ENCODE measurements around the gene SCYL2.
"Not testable (repeated sequence)": the region's sequence is repeated elsewhere in the genome, so short reads cannot be mapped to it uniquely, and the experiment has no call there.

Gene SCYL2

DNA sequence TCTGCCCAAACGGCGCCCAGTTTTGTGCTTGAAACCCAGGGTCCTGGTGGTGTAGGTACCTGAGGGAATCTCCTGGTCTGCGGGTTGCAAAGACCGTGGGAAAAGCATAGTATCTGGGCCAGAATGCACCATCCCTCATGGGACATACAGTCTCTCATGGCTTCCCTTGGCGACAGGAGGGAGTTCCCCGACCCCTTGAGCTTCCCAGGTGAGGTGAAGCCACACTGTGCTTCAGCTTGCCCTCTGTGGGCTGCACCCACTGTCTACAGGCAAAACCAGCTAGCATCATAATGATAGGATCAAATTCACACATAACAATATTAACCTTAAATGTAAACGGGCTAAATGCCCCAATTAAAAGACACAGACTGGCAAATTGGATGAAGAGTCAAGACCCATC is 37.4 kb downstream of the SCYL2 start:
- POLR2A ChIA-PET; H3K27ac ChIP-seq (ENCODE audit: insufficient read depth in 1 of 2, low read depth in 1 of 2, low read length in 2 of 2, poor library complexity in 1 of 2, severe bottlenecking in 2 of 2); DNase-seq; H3K27me3 ChIP-seq (replicated peaks in 2 of 5; ENCODE audit: control insufficient read depth in 4 of 5, insufficient read depth in 5 of 5, low read length in 4 of 5); H3K4me3 ChIP-seq (ENCODE audit: control insufficient read depth in 1 of 7, extremely low read depth in 1 of 7, insufficient read depth in 4 of 7, low read depth in 2 of 7, low read length in 6 of 7); H3K4me1 ChIP-seq (ENCODE audit: control extremely low read depth in 1 of 4, control insufficient read depth in 4 of 4, insufficient read depth in 4 of 4, low read length in 3 of 4): not testable (repeated sequence)
- Histone ChIP-seq H3K36me3 (ENCODE audit: control insufficient read depth in 4 of 4, insufficient read depth in 4 of 4, low read length in 3 of 4) (peaks cover 11 to 51% (median 21%) of the 10 kb centered on the region in 4 experiments), H3K9me3 (ENCODE audit: control extremely low read depth in 1 of 5, control insufficient read depth in 4 of 5, insufficient read depth in 2 of 5, low read depth in 1 of 5, low read length in 4 of 5) (peaks cover 1 to 31% (median 15%) of the 10 kb centered on the region in 5 experiments)
- CTCF ChIA-PET: interaction anchor here (0.9 kb wide), 1 partner anchor 514 kb away, joined by 3 read pairs; no protein-coding TSS in a partner anchor
- WGBS (ENCODE audit: insufficient coverage): 100% methylated on average over 3 of the region's 7 CpGs

GRCh38 chr12:100308138-100308537 is 41.2 kb downstream of the SCYL2 start:
- H3K27me3 ChIP-seq (replicated peaks in 2 of 5; ENCODE audit: control insufficient read depth in 4 of 5, insufficient read depth in 5 of 5, low read length in 4 of 5); CTCF ChIA-PET; DNase-seq; POLR2A ChIA-PET; H3K4me3 ChIP-seq (ENCODE audit: control insufficient read depth in 1 of 7, extremely low read depth in 1 of 7, insufficient read depth in 4 of 7, low read depth in 2 of 7, low read length in 6 of 7); H3K27ac ChIP-seq (ENCODE audit: insufficient read depth in 1 of 2, low read depth in 1 of 2, low read length in 2 of 2, poor library complexity in 1 of 2, severe bottlenecking in 2 of 2); H3K4me1 ChIP-seq (ENCODE audit: control extremely low read depth in 1 of 4, control insufficient read depth in 4 of 4, insufficient read depth in 4 of 4, low read length in 3 of 4): not testable (repeated sequence)
- WGBS (ENCODE audit: insufficient coverage): no CpG with 5 or more reads among the region's 5 CpGs
- H3K36me3 ChIP-seq (ENCODE audit: control insufficient read depth in 4 of 4, insufficient read depth in 4 of 4, low read length in 3 of 4): peaks cover 7 to 43% (median 19%) of the 10 kb centered on the region in 4 experiments
- peaks cover 0 to 13% (median 8%) of the 10 kb centered on the region in 5 experiments for H3K9me3 ChIP-seq (ENCODE audit: control extremely low read depth in 1 of 5, control insufficient read depth in 4 of 5, insufficient read depth in 2 of 5, low read depth in 1 of 5, low read length in 4 of 5)

DNA sequence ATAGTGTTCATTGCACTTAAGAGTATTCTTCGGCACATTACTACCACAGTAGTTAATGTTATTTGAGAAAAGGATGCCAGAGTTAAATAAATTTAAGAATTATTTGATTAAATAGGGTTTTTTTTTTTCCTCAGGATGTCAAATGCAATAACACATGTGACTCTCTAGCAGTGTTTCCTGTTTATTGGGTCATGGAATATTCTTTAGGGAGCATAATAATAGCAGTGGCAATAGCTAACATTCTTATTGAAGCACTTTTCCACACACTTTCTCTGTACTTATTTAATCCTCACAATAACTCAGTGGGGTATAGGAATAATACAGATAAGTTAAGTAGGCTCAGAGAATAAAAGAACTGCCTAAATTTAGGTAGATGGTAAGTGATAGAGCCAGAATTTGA is 44.3 kb downstream of the SCYL2 start:
- Histone ChIP-seq H3K27ac (ENCODE audit: insufficient read depth in 1 of 2, low read depth in 1 of 2, low read length in 2 of 2, poor library complexity in 1 of 2, severe bottlenecking in 2 of 2) (no peak overlapping the region), H3K9me3 (ENCODE audit: control extremely low read depth in 1 of 5, control insufficient read depth in 4 of 5, insufficient read depth in 2 of 5, low read depth in 1 of 5, low read length in 4 of 5) (no peaks in the 10 kb centered on the region), H3K36me3 (ENCODE audit: control insufficient read depth in 4 of 4, insufficient read depth in 4 of 4, low read length in 3 of 4) (peaks cover 9 to 43% (median 23%) of the 10 kb centered on the region in 4 experiments), H3K4me3 (ENCODE audit: control insufficient read depth in 1 of 7, extremely low read depth in 1 of 7, insufficient read depth in 4 of 7, low read depth in 2 of 7, low read length in 6 of 7) (no peak overlapping the region), H3K4me1 (ENCODE audit: control extremely low read depth in 1 of 4, control insufficient read depth in 4 of 4, insufficient read depth in 4 of 4, low read length in 3 of 4) (no peaks in the 10 kb centered on the region), H3K27me3 (replicated peaks in 2 of 5; ENCODE audit: control insufficient read depth in 4 of 5, insufficient read depth in 5 of 5, low read length in 4 of 5) (no peaks in the 10 kb centered on the region)
- POLR2A ChIA-PET: no interaction called here
- no CpG with 5 or more reads among the region's 1 CpG for WGBS (ENCODE audit: insufficient coverage)
- DNase-seq: no peak
- CTCF ChIA-PET: interaction anchor here (1.0 kb wide), 1 partner anchor 26 kb away, joined by 3 read pairs; no protein-coding TSS in a partner anchor

- H3K4me3 ChIP-seq (ENCODE audit: control insufficient read depth in 1 of 7, extremely low read depth in 1 of 7, insufficient read depth in 4 of 7, low read depth in 2 of 7, low read length in 6 of 7): no peak overlapping the region
- DNase-seq: no peak
- H3K36me3 ChIP-seq (ENCODE audit: control insufficient read depth in 4 of 4, insufficient read depth in 4 of 4, low read length in 3 of 4): peaks cover 4 to 41% (median 21%) of the 10 kb centered on the region in 4 experiments
- ChIA-PET POLR2A (no interaction called here), CTCF (interaction anchor here (0.8 to 1.1 kb wide), 2 partner anchors 50 to 171 kb away, joined by 3 read pairs; no protein-coding TSS in a partner anchor)
- H3K27me3 ChIP-seq (replicated peaks in 2 of 5; ENCODE audit: control insufficient read depth in 4 of 5, insufficient read depth in 5 of 5, low read length in 4 of 5): no peaks in the 10 kb centered on the region
- no peaks in the 10 kb centered on the region for H3K9me3 ChIP-seq (ENCODE audit: control extremely low read depth in 1 of 5, control insufficient read depth in 4 of 5, insufficient read depth in 2 of 5, low read depth in 1 of 5, low read length in 4 of 5)
- no peak overlapping the region for H3K27ac ChIP-seq (ENCODE audit: insufficient read depth in 1 of 2, low read depth in 1 of 2, low read length in 2 of 2, poor library complexity in 1 of 2, severe bottlenecking in 2 of 2)
- no CpG with 5 or more reads among the region's 2 CpGs for WGBS (ENCODE audit: insufficient coverage)
- H3K4me1 ChIP-seq (ENCODE audit: control extremely low read depth in 1 of 4, control insufficient read depth in 4 of 4, insufficient read depth in 4 of 4, low read length in 3 of 4): peaks cover 0 to 4% (median 0%) of the 10 kb centered on the region in 4 experiments
Measured at GRCh38 chr12:100317371-100317770, 50.4 kb downstream of the SCYL2 start.

GRCh38 chr12:100324498-100324897 is 57.5 kb downstream of the SCYL2 start:
- ChIA-PET POLR2A (no interaction called here), CTCF (no interaction called here)
- no peak overlapping the region for H3K4me3 ChIP-seq (ENCODE audit: control insufficient read depth in 1 of 7, extremely low read depth in 1 of 7, insufficient read depth in 4 of 7, low read depth in 2 of 7, low read length in 6 of 7)
- no peak overlapping the region for H3K27ac ChIP-seq (ENCODE audit: insufficient read depth in 1 of 2, low read depth in 1 of 2, low read length in 2 of 2, poor library complexity in 1 of 2, severe bottlenecking in 2 of 2)
- no peaks in the 10 kb centered on the region for H3K9me3 ChIP-seq (ENCODE audit: control extremely low read depth in 1 of 5, control insufficient read depth in 4 of 5, insufficient read depth in 2 of 5, low read depth in 1 of 5, low read length in 4 of 5)
- no peaks in the 10 kb centered on the region for H3K27me3 ChIP-seq (replicated peaks in 2 of 5; ENCODE audit: control insufficient read depth in 4 of 5, insufficient read depth in 5 of 5, low read length in 4 of 5)
- peaks cover 0 to 3% (median 0%) of the 10 kb centered on the region in 4 experiments for H3K4me1 ChIP-seq (ENCODE audit: control extremely low read depth in 1 of 4, control insufficient read depth in 4 of 4, insufficient read depth in 4 of 4, low read length in 3 of 4)
- DNase-seq: no peak
- H3K36me3 ChIP-seq (ENCODE audit: control insufficient read depth in 4 of 4, insufficient read depth in 4 of 4, low read length in 3 of 4): peaks cover 6 to 35% (median 16%) of the 10 kb centered on the region in 4 experiments

DNA sequence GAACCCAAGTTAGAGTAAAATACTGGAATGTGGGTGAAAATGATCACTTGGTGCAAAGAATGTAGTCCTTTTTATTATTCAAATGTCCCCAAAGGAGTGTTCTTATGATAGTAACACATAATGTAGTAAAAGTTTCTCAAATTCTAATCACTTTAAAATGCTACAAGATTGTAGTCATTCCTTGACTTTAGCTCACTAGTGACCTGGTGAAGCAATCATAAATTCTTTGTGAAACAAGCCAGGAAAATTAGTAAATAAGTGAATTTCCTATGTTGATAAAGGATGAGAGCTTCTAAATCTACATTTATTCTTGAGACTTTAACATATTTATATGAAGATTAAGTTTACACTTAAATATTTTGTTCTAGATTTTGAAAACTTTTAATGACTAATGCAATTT is 59.2 kb downstream of the SCYL2 start:
- peaks cover 9 to 42% (median 23%) of the 10 kb centered on the region in 4 experiments for H3K36me3 ChIP-seq (ENCODE audit: control insufficient read depth in 4 of 4, insufficient read depth in 4 of 4, low read length in 3 of 4)
- no peaks in the 10 kb centered on the region for H3K9me3 ChIP-seq (ENCODE audit: control extremely low read depth in 1 of 5, control insufficient read depth in 4 of 5, insufficient read depth in 2 of 5, low read depth in 1 of 5, low read length in 4 of 5)
- CTCF ChIA-PET: no interaction called here
- H3K4me3 ChIP-seq (ENCODE audit: control insufficient read depth in 1 of 7, extremely low read depth in 1 of 7, insufficient read depth in 4 of 7, low read depth in 2 of 7, low read length in 6 of 7): no peak overlapping the region
- POLR2A ChIA-PET: no interaction called here
- H3K4me1 ChIP-seq (ENCODE audit: control extremely low read depth in 1 of 4, control insufficient read depth in 4 of 4, insufficient read depth in 4 of 4, low read length in 3 of 4): no peaks in the 10 kb centered on the region
- H3K27me3 ChIP-seq (replicated peaks in 2 of 5; ENCODE audit: control insufficient read depth in 4 of 5, insufficient read depth in 5 of 5, low read length in 4 of 5): no peaks in the 10 kb centered on the region
- no peak overlapping the region for H3K27ac ChIP-seq (ENCODE audit: insufficient read depth in 1 of 2, low read depth in 1 of 2, low read length in 2 of 2, poor library complexity in 1 of 2, severe bottlenecking in 2 of 2)
- no peak for DNase-seq

DNA sequence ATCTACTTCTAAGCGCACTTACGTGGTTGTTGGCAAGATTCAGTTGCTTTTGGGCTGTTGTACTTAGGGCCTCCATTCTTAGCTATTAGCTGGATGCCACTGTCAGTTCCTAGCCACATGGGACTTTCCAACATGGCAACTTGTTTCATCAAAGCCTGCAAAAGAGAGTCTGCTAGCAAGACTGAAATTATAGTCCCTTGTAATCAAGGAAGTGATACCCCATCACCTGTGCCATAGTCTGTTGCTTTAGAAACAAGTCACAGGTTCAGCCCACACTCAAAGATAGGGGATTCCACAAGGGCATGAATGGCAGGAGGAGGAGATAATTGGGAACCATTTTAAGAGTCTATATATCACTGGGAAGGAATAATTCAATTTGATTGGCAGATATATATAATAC is 62.8 kb downstream of the SCYL2 start:
- Histone ChIP-seq H3K27me3 (replicated peaks in 2 of 5; ENCODE audit: control insufficient read depth in 4 of 5, insufficient read depth in 5 of 5, low read length in 4 of 5) (no peaks in the 10 kb centered on the region), H3K36me3 (ENCODE audit: control insufficient read depth in 4 of 4, insufficient read depth in 4 of 4, low read length in 3 of 4) (peaks cover 9 to 42% (median 34%) of the 10 kb centered on the region in 4 experiments), H3K4me3 (ENCODE audit: control insufficient read depth in 1 of 7, extremely low read depth in 1 of 7, insufficient read depth in 4 of 7, low read depth in 2 of 7, low read length in 6 of 7) (no peak overlapping the region), H3K9me3 (ENCODE audit: control extremely low read depth in 1 of 5, control insufficient read depth in 4 of 5, insufficient read depth in 2 of 5, low read depth in 1 of 5, low read length in 4 of 5) (no peaks in the 10 kb centered on the region), H3K27ac (ENCODE audit: insufficient read depth in 1 of 2, low read depth in 1 of 2, low read length in 2 of 2, poor library complexity in 1 of 2, severe bottlenecking in 2 of 2) (no peak overlapping the region), H3K4me1 (ENCODE audit: control extremely low read depth in 1 of 4, control insufficient read depth in 4 of 4, insufficient read depth in 4 of 4, low read length in 3 of 4) (no peaks in the 10 kb centered on the region)
- POLR2A ChIA-PET: no interaction called here
- DNase-seq: no peak
- CTCF ChIA-PET: interaction anchor here (0.7 kb wide), 1 partner anchor 221 kb away, joined by 3 read pairs; no protein-coding TSS in a partner anchor
- 100% methylated on average over 2 of the region's 2 CpGs for WGBS (ENCODE audit: insufficient coverage)

Data from common myeloid progenitor, CD34-positive (primary cell).